ENCODE results near the gene RPS15.
A peak's percentile ranks its signal among the peaks of the same experiment; 100 is the strongest.

- TF ChIP-seq CTCF (IDR thresholded peaks at IDR 0.05) (no peak), POLR2AphosphoS5 (IDR thresholded peaks at IDR 0.05; ENCODE audit: low read depth, low read length) (peak; percentile 61), SMC3 (IDR thresholded peaks at IDR 0.05; ENCODE audit: low read depth, low read length) (no peak), CHD2 (IDR thresholded peaks at IDR 0.05; ENCODE audit: low read length, partially characterized antibody) (no peak), MAX (IDR thresholded peaks at IDR 0.05; ENCODE audit: low read depth) (peak; percentile 92), REST (IDR thresholded peaks at IDR 0.05; ENCODE audit: low read depth, low read length) (peak; percentile 8; the same call in 1 of the 2 replicates), EP300 (IDR thresholded peaks at IDR 0.05; ENCODE audit: borderline replicate concordance in 1 of 2, low read depth in 1 of 2, low read length in 1 of 2) (no peak), TAF1 (IDR thresholded peaks at IDR 0.05; ENCODE audit: borderline replicate concordance, low read depth, low read length) (peak; percentile 47; the same call in 1 of the 2 replicates), YY1 (IDR thresholded peaks at IDR 0.05; ENCODE audit: low read depth) (no peak), FOXJ3 (CRISPR knock-in tag; IDR thresholded peaks at IDR 0.05) (no peak), MXI1 (IDR thresholded peaks at IDR 0.05; ENCODE audit: low read depth, low read length) (0 out of 2 replicates have a peak, but pooled peaks have one; percentile 35), RAD21 (IDR thresholded peaks at IDR 0.05; ENCODE audit: low read length) (no peak), EZH2phosphoT487 (IDR thresholded peaks at IDR 0.05; ENCODE audit: borderline replicate concordance, low read depth) (no peak)
These were observed 40.9 kb downstream of the RPS15 start, which contains the start of gene C19orf25 for GRCh38 chr19:1478934-1479707.

Measured in SK-N-SH (cell line).